ENCODE results near the gene CBL. TPM values are rescaled to one million over a fixed set of nuclear protein-coding genes. Genes with fewer than 3 reads are reported as not detected.

CBL gene
- total and polyA plus RNA-seq, 2 experiments from 2014 or later = 31.6 to 67.6 TPM

GRCh38 chr11:119266517-119267255, 60.5 kb downstream of the CBL start (continued):
- TF ChIP-seq ZNF331 (CRISPR knock-in tag; IDR thresholded peaks at IDR 0.05; ENCODE audit: low read depth) = no peak
- no peak for TF ChIP-seq ZNF114 (CRISPR knock-in tag; IDR thresholded peaks at IDR 0.05)
- no peak for TF ChIP-seq EZH2phosphoT487 (IDR thresholded peaks at IDR 0.05; ENCODE audit: unreplicated experiment)
- TF ChIP-seq EZH2 (IDR thresholded peaks at IDR 0.05; ENCODE audit: low read depth, unreplicated experiment) = no peak
- no peak for TF ChIP-seq CTCF (conservative IDR thresholded peaks at IDR 0.05; ENCODE audit: low read depth in 2 of 2)
- no peak for TF ChIP-seq REST (IDR thresholded peaks at IDR 0.05; ENCODE audit: unreplicated experiment)

GRCh38 chr11:119267645-119268044, 61.5 kb downstream of the CBL start:
- no peaks in the 10 kb centered on the region for H3K27me3 ChIP-seq (ENCODE audit: insufficient read depth)
- DNase-seq (ENCODE audit: low spot score) (no peak), ATAC-seq (no peak)
- Mint-ChIP-seq H3K27me3 (ENCODE audit: insufficient read depth, low read depth, poor library complexity) (peaks cover 2% of the 10 kb centered on the region), H3K27ac (no peak overlapping the region), H3K9me3 (no peaks in the 10 kb centered on the region), H3K36me3 (ENCODE audit: low read depth) (no peaks in the 10 kb centered on the region; the same call in 2 of the 3 replicates), H3K4me1 (peaks cover 7% of the 10 kb centered on the region), H3K4me3 (no peak overlapping the region)
- H3K27ac ChIP-seq (ENCODE audit: low read depth) = peak overlapping the region; percentile 20; the same call in 1 of the 2 replicates
- H3K4me2 ChIP-seq = no peak overlapping the region
- no peaks in the 10 kb centered on the region for H3K9me2 ChIP-seq (ENCODE audit: insufficient read depth)
- H4K20me1 ChIP-seq (replicated peaks; ENCODE audit: insufficient read depth) = peaks cover 39% of the 10 kb centered on the region
- H3K79me2 ChIP-seq (replicated peaks; ENCODE audit: insufficient read depth) = peaks cover 95% of the 10 kb centered on the region
- no peaks in the 10 kb centered on the region for H3F3A ChIP-seq (replicated peaks; ENCODE audit: low read depth)
- H3K4me1 ChIP-seq (ENCODE audit: insufficient read depth) = peaks cover 4% of the 10 kb centered on the region; the same call in 1 of the 2 replicates
- no peak overlapping the region for H2AFZ ChIP-seq
- no peak overlapping the region for H3K4me3 ChIP-seq
- peaks cover 6% of the 10 kb centered on the region; the same call in 1 of the 2 replicates for H3K36me3 ChIP-seq (ENCODE audit: insufficient read depth)
- TF ChIP-seq ZNF114 (CRISPR knock-in tag; IDR thresholded peaks at IDR 0.05) (no peak), EZH2phosphoT487 (IDR thresholded peaks at IDR 0.05; ENCODE audit: unreplicated experiment) (no peak), POLR2AphosphoS5 (IDR thresholded peaks at IDR 0.05; ENCODE audit: low read depth) (no peak), JUNB (IDR thresholded peaks at IDR 0.05; ENCODE audit: unreplicated experiment) (no peak), REST (IDR thresholded peaks at IDR 0.05; ENCODE audit: unreplicated experiment) (no peak), CREB1 (CRISPR knock-in tag; IDR thresholded peaks at IDR 0.05; ENCODE audit: low read depth) (no peak), NANOG (IDR thresholded peaks at IDR 0.05; ENCODE audit: borderline replicate concordance) (no peak), EZH2 (IDR thresholded peaks at IDR 0.05; ENCODE audit: low read depth, unreplicated experiment) (no peak), STAT1 (IDR thresholded peaks at IDR 0.05; ENCODE audit: unreplicated experiment) (no peak)

Data from GM23338 (cell line).